Urinary bladder (tissue), 4 donors: ENCODE measurements around the gene FAM174B. TPM values are rescaled to one million over a fixed set of nuclear protein-coding genes. Genes with fewer than 3 reads are reported as not detected.
"Not testable (repeated sequence)": the region's sequence is repeated elsewhere in the genome, so short reads cannot be mapped to it uniquely, and the experiment has no call there.

Source experiments
- DNase-seq: peaks from one replicate; pipeline ENCODE4 v3.0.0-alpha.2; 2015; ENCODE audit errors: extremely low spot score
- H3K27ac ChIP-seq: one replicate; pipeline ENCODE4 v1.5.1; 2013; ENCODE audit warnings: low read depth, mild to moderate bottlenecking, moderate library complexity
- H3K36me3 ChIP-seq: one replicate; pipeline ENCODE4 v1.6.1; 2013; ENCODE audit warnings: mild to moderate bottlenecking, moderate library complexity; ENCODE audit not compliant: insufficient read depth
- H3K4me1 ChIP-seq: one replicate; pipeline ENCODE4 v1.6.1; 2013; ENCODE audit warnings: mild to moderate bottlenecking, moderate library complexity; ENCODE audit not compliant: insufficient read depth
- H3K4me3 ChIP-seq: one replicate; pipeline ENCODE4 v1.5.1; 2013; ENCODE audit warnings: low read depth, low read length
- WGBS: extraction: QIAGEN DNeasy Blood & Tissue Kit; methylation state at CpG from one replicate; pipeline ENCODE4 v1.1.7; 2013; 5-methylcytosine and 5-hydroxymethylcytosine counted together
- polyA plus RNA-seq: library from polyadenylated mRNA; stranded (reverse); fragments of 200-250 nt; gene quantifications from one replicate; pipeline ENCODE4 v1.2.3, GENCODE V29; 2013
- total RNA-seq: library from RNA; depleted of rRNA; stranded (reverse); fragments of >200 nt; gene quantifications from one replicate; pipeline ENCODE4 v1.2.3, GENCODE V29; 2014
- donor health status: healthy with polysubstance abuse.
- donor health status: healthy.

The FAM174B gene
- total and polyA plus RNA-seq, 2 donors: 12.3 to 26.1 TPM

DNA sequence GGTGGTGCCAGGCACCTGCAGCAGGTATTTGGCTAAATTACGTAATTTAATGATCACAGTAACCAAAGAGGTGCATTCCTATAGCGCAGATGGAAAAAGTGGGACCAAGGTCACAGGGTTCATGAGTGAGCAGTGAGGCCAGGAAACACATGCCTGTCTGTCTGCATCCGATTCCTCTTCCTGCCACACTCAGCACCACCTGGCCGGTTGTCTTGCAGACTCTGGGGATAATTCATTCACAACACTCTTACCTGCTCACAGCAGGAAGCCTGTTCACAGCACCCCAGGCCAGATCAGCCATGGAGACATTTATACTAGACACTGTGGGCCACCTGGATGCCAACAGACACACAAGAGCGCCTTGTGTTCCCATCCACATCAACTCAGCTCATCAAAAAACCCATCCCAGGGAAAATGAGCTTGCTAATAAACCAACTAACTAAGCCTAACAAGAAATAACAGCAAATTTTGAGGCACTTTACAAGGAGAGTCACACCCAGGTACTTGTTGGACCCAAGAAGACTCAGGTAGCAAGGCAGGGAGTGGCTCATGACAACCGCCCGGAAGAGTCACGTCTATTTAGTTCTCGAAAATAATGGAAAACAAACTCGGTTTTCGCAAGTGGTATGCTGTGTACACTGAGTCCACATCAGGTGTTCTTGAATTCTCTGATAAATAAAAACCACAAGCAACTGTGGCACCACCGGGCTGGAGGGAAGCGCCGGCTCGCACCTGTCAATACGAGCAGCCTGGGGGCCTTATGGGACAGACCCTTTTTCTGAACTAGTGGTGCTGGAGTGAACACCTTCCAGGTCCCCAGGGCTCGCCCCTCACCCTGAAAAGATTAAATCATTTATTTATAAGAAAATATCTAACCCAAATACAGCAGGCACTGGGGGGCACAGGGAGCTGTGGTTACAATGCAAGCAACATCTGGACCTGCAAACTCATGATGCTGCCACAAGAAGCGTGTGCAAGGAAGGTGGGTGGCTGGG lies 40.5 kb downstream of the FAM174B start:
- H3K4me3 ChIP-seq: no peak overlapping the region
- DNase-seq: no peak
- no peak overlapping the region for H3K27ac ChIP-seq
- 92% methylated on average over 18 of the region's 18 CpGs for WGBS
- no peaks in the 10 kb centered on the region for H3K4me1 ChIP-seq
- H3K36me3 ChIP-seq: no peaks in the 10 kb centered on the region

DNA sequence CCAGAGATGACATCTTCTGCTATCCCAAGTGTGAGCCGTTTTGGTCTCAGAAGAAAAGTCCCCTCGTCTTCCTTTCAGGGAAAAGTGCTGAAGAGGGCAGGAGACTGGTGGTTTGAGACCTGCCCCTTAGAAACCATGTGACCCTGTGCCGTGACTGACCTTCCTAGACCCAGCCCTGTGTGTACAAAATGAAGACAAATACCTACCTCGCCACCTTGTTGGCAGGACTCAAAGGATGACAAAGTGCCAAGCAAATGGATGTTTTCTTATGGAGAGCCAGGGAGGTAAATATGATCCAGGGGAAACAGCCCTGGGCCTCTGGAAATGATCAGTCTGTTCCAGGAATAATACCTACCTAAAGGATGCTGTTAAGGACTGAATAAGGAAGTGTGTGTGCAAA lies 41.3 kb downstream of the FAM174B start:
- no peaks in the 10 kb centered on the region for H3K4me1 ChIP-seq
- DNase-seq: no peak
- H3K36me3 ChIP-seq: no peaks in the 10 kb centered on the region
- 84% methylated on average over 4 of the region's 4 CpGs for WGBS
- no peak overlapping the region for H3K27ac ChIP-seq
- H3K4me3 ChIP-seq: no peak overlapping the region

DNA sequence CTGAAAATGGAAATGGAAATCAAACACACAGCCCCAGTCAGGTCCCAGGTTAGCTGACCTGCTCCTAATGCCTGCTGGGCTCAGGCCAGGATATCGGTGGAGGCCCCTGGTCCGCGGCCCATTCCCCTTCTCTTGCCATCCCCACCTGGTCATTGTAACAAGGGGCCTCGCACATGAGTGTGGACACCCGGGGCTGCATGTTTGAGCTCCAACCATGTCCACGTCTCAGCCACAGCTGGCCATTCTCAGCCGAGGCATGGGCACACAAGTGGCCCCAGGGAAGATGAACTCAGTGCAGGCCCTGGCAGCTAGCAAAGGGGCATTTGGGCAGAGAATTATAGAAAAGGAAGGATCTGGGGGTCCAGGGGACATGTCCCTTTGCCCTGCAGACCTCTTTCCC lies 41.7 kb downstream of the FAM174B start:
- H3K27ac ChIP-seq: no peak overlapping the region
- DNase-seq: no peak
- WGBS: 88% methylated on average over 7 of the region's 7 CpGs
- H3K4me3 ChIP-seq: no peak overlapping the region
- H3K4me1 ChIP-seq: no peaks in the 10 kb centered on the region
- no peaks in the 10 kb centered on the region for H3K36me3 ChIP-seq

DNA sequence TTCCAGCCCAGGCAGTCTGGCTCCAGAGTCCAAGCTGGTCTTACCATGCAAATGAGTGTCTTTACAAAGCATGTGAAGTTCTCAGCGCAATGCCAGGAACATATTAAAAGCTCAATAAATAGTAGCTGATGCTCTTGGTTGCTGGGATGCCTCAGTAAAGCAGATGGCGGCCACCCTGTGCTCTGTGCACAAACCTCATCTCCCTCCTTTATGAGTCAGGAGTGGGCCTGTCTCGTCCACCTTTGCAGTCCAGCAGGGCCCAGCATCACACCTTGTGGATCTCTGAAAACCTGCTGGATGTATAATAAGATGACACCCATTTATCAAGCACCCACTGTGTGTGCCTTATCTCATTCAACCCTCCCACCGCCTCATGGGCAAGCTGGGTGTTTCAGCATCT lies 42.7 kb downstream of the FAM174B start:
- Histone ChIP-seq H3K36me3 (no peaks in the 10 kb centered on the region), H3K4me3 (no peak overlapping the region), H3K4me1 (no peaks in the 10 kb centered on the region), H3K27ac (no peak overlapping the region)
- WGBS: 96% methylated on average over 4 of the region's 4 CpGs
- DNase-seq: no peak

DNA sequence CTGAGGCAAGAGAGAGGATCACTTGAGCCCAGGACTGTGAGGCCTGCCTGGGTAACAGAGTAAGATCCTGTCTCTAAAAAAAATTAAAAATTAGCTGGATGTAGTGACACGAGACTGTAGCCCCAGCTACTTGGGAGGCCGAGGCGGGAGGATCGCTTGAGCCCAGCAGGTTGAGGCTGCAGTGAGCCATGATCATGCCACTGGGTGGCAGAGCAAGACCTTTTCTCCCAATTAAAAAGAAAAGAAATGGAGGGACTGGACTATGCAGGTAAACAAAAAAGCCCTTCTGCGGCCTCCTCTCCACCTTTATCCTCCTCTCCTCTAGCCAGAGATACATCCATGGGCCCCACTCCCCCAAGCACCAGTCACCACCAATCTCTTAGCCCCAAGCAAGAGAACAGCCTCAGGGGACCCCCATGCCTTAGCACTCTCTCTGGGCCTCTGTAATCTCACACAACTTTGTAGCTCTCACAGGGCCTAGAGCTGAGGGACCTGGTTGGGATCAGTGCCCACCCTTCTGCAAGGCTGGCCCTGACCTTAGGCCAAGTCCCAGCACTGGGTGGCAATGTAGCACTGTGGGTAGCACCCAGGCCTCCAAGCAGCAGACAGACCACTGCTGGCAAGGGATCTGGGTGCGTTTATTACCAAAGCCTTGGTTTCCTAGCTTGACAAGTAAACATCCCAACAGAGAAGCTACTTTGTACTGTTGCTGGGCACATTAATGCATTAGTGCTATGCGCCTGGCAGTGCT lies 43.4 kb downstream of the FAM174B start:
- 77% methylated on average over 7 of the region's 7 CpGs for WGBS
- no peaks in the 10 kb centered on the region for H3K4me1 ChIP-seq
- no peak overlapping the region for H3K4me3 ChIP-seq
- no peak overlapping the region for H3K27ac ChIP-seq
- no peak for DNase-seq
- no peaks in the 10 kb centered on the region for H3K36me3 ChIP-seq

DNA sequence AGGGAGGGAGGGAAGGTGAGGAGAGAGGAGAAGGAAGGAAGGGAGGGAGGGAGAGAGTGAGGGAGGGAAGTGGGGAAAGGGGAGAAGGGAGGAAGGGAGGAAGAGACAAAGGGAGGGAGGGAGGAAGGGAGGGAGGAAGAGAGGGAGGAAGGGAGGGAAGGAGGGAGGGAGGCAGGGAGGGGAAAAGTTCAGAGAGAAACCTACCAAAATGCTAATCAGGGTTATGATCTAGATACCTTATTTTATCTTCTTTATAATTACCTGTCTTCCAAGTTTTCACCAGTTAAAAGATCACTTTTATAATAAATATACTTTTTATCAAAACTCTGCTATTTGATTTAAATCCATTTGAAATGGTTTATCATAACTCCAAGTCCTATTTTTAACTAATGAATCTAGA lies 44.4 kb downstream of the FAM174B start:
- H3K4me1 ChIP-seq: no peaks in the 10 kb centered on the region
- H3K4me3 ChIP-seq: no peak overlapping the region
- H3K36me3 ChIP-seq: no peaks in the 10 kb centered on the region
- H3K27ac ChIP-seq: no peak overlapping the region
- no peak for DNase-seq

DNA sequence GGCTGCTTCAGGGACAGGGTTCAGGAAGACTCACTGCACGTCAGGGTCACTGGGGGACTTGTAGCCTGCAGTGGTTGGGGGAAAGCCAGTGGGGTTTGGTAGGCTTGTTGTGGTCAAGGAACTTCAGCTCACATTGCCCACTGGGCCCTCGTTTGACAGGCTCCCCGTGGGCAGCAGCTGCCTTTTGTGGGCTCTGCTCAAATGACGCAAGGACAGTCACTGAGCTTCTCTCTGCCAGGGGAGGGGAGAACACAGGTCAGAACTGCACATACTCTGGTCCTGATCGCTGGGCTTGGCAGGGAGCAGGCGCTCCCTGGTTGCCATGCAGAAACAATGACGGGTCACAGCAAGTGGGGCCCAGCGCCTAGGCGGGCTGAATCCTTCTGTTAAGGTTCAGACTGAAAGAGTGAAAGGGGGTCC lies 45.5 kb downstream of the FAM174B start:
- H3K4me3 ChIP-seq: no peak overlapping the region
- H3K4me1 ChIP-seq: no peaks in the 10 kb centered on the region
- no peak overlapping the region for H3K27ac ChIP-seq
- WGBS: 91% methylated on average over 9 of the region's 9 CpGs
- DNase-seq: no peak
- H3K36me3 ChIP-seq: no peaks in the 10 kb centered on the region

DNA sequence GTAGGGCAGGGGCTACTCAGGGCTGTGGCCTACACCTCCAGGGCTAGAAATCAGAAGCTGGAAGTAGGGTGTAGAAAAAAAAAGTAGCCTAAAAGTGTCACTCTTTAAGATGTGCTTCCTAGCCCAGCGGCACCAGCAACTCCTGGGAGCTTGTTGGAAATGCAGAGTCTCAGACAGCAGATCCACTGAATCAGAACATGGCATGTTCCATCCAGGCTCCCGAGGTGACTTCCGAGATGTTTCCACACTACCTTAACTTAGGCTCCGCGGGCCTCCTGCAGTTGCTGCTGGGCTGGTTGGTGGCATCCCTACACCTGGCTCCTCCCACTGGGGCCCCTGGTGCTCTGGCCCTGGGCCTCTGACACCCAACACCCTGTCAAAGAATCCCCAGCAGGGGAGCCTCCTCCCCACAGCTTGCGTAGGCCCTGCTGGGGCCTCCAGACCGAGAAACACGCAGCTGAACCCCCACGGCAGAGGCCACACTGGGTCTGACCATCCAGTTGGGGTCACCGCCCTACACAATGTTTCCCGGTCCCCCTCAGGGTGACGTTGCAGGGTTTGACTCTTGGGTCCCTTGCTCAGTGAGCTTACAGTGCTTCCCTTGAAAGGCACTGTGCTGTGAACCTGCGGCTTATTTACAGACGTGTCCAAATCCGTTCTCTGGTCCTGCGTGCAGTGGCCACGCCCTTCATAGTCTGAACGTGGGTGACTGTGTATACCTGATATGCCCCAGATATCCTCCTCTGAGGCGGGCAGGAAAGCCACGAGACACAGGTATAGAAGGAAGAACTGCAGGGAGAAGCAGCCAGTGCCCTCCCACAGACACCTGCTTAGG lies 46.5 kb downstream of the FAM174B start:
- 84% methylated on average over 20 of the region's 20 CpGs for WGBS
- Histone ChIP-seq H3K4me1 (no peaks in the 10 kb centered on the region), H3K36me3 (no peaks in the 10 kb centered on the region), H3K4me3 (no peak overlapping the region), H3K27ac (no peak overlapping the region)
- no peak for DNase-seq

DNA sequence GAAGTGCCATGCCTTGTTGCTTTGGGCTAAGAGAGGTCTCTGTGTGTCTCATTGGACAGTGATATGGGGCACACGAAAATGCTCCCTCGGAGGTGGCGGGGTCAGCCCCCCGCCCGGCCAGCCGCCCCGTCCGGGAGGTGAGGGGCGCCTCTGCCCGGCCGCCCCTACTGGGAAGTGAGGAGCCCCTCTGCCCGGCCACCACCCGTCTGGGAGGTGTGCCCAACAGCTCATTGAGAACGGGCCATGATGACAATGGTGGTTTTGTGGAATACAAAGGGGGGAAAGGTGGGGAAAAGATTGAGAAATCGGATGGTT lies 48.8 kb downstream of the FAM174B start:
- not testable (repeated sequence) for DNase-seq, H3K36me3 ChIP-seq, H3K27ac ChIP-seq, H3K4me1 ChIP-seq, H3K4me3 ChIP-seq
- 90% methylated on average over 13 of the region's 15 CpGs for WGBS

DNA sequence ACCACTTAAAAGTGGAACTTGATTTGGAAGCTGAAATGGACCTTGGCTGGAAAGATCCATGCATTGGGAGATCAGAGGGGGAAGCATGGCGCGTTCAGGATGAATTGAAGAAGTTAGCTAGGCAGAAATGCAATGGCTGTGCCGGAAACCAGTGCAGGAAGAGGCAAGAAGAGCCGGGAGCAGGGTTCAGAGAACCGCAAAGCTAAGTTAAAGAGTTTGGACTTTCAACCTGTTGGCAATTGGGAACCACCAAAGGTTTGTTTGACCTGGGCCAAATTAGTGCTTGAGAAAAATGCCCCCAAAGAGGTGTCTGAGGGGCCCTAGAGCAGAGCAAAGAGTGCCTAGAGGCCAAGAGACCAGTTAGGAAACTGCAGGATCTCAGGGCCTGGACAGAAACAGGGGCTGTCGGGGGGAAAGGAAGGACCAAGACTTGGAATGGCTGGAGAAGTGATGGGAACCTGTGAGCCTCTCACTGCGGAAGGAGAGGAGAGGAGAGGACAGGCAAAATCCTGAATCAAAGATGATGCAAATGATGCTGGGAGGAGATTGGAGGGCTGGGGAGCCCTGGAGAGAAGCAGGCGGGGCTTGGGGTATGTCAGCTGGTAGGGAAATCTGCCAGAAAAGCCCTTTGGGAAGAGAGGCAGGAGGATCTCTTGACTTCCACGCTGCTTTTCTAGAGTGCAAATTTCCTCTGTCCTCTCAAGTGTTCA lies 49.3 kb downstream of the FAM174B start:
- H3K4me3 ChIP-seq: no peak overlapping the region
- H3K4me1 ChIP-seq: no peaks in the 10 kb centered on the region
- H3K27ac ChIP-seq: no peak overlapping the region
- no peaks in the 10 kb centered on the region for H3K36me3 ChIP-seq
- 92% methylated on average over 9 of the region's 9 CpGs for WGBS
- DNase-seq: no peak

DNA sequence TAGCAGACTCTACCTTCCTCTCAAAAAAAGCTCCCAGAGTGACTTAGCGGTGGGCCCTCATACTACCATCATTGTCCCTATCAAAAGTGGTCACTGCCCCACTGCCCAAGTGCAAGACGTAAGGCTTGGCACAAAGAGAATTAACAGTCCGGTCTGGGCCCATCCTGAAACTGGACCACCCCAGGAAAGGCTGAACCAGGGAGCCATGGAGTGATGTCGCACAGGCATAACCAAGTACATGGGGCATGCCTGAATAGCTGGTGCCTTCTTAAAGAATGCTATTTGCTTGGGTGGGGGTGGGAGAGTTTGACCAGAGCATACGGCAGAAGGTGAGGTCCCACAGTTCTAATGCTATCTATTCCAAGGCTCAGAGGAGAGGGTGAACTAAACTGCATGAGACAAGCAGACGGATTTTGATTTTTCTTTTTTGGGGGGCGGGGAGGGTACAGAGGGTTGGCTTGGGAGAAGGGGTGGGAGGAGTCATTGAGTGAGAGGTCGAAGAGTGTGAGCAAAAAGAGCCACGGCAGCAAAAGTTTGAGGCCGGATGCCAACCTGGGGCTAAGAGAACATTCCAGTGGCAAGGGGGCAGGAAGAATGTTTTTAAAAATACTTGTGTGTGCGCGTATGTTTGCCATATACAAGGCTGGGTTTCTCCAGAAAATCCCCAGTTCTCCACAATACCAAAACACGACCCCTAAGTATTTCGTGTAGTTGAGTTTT lies 50.2 kb downstream of the FAM174B start:
- Histone ChIP-seq H3K27ac (no peak overlapping the region), H3K4me1 (no peaks in the 10 kb centered on the region), H3K36me3 (no peaks in the 10 kb centered on the region), H3K4me3 (no peak overlapping the region)
- DNase-seq: no peak
- WGBS: 80% methylated on average over 14 of the region's 14 CpGs

DNA sequence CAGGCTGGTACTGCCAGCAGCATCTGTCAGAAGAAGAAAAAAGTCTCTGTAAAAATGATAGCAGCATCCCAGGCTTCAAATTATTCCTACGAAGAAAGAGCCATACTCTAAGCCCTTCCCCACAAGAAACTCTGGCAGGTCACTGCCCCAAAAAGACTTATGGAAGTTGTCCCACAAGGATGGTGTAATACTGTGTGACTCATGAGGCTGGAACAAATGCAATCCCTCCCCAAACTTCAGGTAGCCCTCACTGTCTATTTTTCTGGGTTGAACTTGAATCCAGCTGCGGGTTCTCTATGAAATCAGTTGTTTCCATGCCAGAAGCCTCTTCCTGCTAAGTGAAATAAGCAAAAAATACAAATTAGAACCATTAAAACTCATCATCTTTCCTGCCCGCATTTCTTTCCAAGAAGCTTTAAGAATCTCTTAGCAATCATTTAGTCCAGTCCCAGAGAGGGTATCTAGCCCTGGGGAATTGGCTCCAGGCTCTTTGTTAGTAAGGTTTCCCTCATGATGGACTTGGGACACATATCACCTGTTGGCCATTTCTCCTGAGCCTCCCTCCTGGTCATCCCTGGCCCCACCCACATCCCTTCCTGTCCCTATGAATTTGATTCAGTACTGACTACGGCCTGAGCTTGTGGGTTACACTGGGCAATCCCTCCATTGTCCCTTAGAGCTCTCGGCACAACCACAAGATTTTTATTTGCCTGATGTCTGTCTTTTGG lies 51.7 kb downstream of the FAM174B start:
- H3K36me3 ChIP-seq: no peaks in the 10 kb centered on the region
- DNase-seq: no peak
- H3K27ac ChIP-seq: no peak overlapping the region
- no peaks in the 10 kb centered on the region for H3K4me1 ChIP-seq
- no peak overlapping the region for H3K4me3 ChIP-seq
- 72% methylated on average over 5 of the region's 5 CpGs for WGBS
